Fibroblast of mammary gland (primary cell): ENCODE data around the gene PRKCH.
A peak's percentile ranks its signal among the peaks of the same experiment; 100 is the strongest.

Experiments used
- DNase-seq: peaks from one replicate; pipeline ENCODE4 v3.0.0-alpha.2; 2010; ENCODE audit warnings: low read depth
- H3K4me3 ChIP-seq: 2 replicates; pipeline ENCODE4 v1.5.1; 2011; ENCODE audit warnings: low read depth, mild to moderate bottlenecking, low read length, moderate library complexity; ENCODE audit not compliant: control insufficient read depth
- CTCF ChIP-seq: conservative IDR thresholded peaks from 2 replicates; pipeline ENCODE4 v1.5.1; 2011; ENCODE audit warnings: low read depth, low read length, inconsistent platforms; ENCODE audit not compliant: control insufficient read depth, insufficient read depth

PRKCH gene

GRCh38 chr14:61510736-61511557 is 189.6 kb downstream of the PRKCH start:
- no peak overlapping the region for H3K4me3 ChIP-seq
- no peak for TF ChIP-seq CTCF
- DNase-seq, result no peak

GRCh38 chr14:61511558-61511948 is 190.2 kb downstream of the PRKCH start:
- DNase-seq, result no peak
- no peak overlapping the region for H3K4me3 ChIP-seq
- TF ChIP-seq CTCF, result no peak

- H3K4me3 ChIP-seq, result no peak overlapping the region
- TF ChIP-seq CTCF, result no peak
- DNase-seq, result peak; percentile 87
These were observed 190.9 kb downstream of the PRKCH start for GRCh38 chr14:61512026-61512834.

GRCh38 chr14:61513986-61514830 is 192.8 kb downstream of the PRKCH start:
- DNase-seq, result peak; percentile 54
- no peak for TF ChIP-seq CTCF

GRCh38 chr14:61514927-61515326 is 193.5 kb downstream of the PRKCH start:
- no peak overlapping the region for H3K4me3 ChIP-seq
- TF ChIP-seq CTCF, result no peak
- DNase-seq, result no peak

More at GRCh38 chr14:61513986-61514830, 192.8 kb downstream of the PRKCH start:
- no peak overlapping the region for H3K4me3 ChIP-seq

- no peak overlapping the region for H3K4me3 ChIP-seq
- TF ChIP-seq CTCF, result no peak
- DNase-seq, result no peak
These were observed 194.2 kb downstream of the PRKCH start for GRCh38 chr14:61515436-61516117.
